HG03280 (cell line): ENCODE measurements around the gene ANGEL2.

Source experiments
- ATAC-seq: cut with Tn5 transposase; IDR thresholded peaks from one replicate; pipeline ENCODE4 v1.9.1; 2021; ENCODE audit warnings: mild to moderate bottlenecking, moderate library complexity; ENCODE audit not compliant: unreplicated experiment

The ANGEL2 gene

GRCh38 chr1:212954514-212954913, 61.2 kb downstream of the ANGEL2 start:
- no peak for ATAC-seq

- no peak for ATAC-seq
Observed at GRCh38 chr1:212953321-212953720, 62.3 kb downstream of the ANGEL2 start.

DNA sequence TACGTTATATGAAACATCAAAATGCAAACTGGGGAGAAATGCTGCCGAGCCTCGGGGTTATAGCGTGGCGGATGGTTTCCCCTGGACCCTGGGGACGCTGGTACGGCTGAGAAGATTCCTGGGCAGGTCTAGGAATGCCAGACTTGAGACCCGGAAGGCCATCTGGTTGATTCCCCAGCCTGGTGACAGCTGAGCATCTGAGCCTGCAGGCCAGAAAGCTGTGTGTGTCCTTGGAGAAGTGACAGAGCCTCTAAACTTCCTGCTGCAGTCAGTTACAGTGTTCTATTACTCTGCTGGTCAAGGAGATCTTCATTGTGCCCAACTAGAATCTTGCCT, 63.1 kb downstream of the ANGEL2 start:
- no peak for ATAC-seq

DNA sequence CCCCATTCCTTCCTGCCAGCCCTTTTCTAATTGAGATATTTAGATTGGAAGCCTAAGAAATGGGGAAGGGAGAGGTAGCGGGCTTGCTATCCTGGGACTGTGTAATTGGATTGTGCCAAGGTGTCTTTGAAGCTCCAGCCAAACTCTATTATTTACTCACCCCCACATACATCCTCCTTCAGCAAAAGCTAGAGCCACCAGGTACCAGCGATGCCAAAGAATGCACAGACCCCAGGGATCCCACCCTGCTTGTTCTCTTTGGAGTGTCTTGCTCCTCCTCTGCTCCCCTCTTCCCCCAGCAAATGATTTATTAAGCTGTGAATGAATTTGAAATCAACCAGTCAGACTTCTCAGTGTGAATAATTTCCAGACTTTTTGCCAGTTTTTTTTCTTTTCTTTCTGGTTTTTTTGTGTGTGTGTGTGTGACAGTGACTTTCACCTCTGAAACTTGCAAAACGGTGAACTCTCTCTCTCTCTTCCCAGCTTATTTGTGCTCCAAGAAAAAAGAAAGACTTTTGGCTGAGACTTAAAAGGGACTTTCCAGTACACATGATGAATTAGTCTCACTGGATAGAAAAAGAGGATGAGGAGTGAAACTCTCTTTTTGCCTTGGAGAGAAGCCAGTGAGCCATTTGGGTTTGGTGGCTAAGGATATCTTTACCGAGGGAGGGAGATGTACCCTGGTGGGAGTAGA, 63.6 kb downstream of the ANGEL2 start:
- no peak for ATAC-seq

- ATAC-seq, result peak; percentile 4
Observed at GRCh38 chr1:212951126-212951946, 64.3 kb downstream of the ANGEL2 start.

- ATAC-seq, result peak; percentile 98
Observed at GRCh38 chr1:212950243-212951125, 65.2 kb downstream of the ANGEL2 start, which contains the start of gene VASH2. Gene VASH2 (plus strand): TSS chr1:212950541. CDS start chr1:212951543, 1,002 bp downstream.

DNA sequence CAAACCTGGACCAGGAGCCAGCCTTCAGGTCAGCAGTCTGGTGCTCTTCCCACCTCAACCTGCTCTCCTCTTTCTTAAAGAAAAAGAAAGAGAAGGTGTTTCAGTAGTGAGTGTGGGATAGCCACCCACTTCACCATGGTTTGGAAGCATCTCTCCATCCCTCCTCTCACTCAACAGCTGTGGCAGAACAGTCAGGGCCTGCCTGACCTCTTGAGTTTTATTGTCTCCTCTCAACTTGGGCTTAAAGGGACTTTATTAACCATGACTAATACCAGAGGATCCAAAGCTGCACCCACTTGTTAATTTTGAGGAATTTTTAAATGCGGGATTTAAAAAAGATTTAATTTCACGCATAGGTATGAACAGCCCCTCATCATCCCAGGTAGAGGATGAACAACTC, 65.9 kb downstream of the ANGEL2 start:
- no peak for ATAC-seq

GRCh38 chr1:212946872-212947271, 68.8 kb downstream of the ANGEL2 start:
- no peak for ATAC-seq

DNA sequence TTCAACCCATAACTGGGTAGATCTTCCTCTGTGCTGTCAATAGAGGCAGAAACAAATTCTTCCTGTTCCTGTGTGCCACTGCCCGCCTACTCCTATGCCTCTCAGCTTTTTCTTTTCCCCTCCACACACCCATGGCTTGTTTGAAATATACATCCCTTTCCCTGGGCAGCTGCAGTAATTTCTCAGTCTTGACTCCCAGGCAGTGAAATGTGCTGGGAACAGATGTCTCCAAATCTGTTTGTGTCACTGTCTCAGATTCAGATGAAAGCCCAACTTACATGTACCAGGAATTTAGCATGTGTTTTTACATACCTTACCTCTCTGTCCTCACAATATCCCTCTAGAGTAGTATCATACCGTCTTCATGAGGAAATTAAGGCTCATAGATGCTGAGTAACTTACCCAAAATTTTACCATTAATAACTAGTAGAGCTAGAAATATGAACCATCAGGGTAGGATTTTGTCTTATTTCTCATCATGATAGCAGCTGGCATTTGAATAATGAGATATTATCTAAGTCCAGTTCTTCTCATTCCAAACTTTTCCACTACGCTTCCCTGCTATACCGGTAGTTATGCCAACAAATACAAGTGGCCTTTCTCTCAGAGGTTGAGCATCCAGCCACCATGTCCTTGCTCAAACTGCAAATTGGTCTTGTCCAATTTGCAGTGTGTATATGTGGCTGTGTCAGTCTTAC, 70.1 kb downstream of the ANGEL2 start:
- ATAC-seq, result no peak

GRCh38 chr1:212945056-212945455, 70.6 kb downstream of the ANGEL2 start:
- no peak for ATAC-seq

- ATAC-seq, result no peak
Observed at GRCh38 chr1:212944229-212944901, 71.3 kb downstream of the ANGEL2 start.

DNA sequence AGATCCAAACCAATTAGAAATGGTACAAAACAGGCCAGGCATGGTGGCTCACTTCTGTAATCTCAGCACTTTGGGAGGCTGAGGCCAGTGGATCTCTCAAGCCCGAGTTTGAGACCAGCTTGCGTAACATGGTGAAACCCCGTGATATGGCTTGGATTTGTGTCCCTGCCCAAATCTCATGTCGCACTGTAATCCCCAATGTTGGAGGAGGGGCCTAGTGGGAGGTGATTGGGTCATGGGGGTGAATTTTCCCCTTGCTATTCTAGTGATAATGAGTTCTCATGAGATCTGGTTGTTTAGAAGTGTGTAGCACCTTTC, 72.3 kb downstream of the ANGEL2 start:
- no peak for ATAC-seq

- ATAC-seq, result no peak
Observed at GRCh38 chr1:212942679-212943392, 72.8 kb downstream of the ANGEL2 start.
